SHP77 (cell line): Measurements from ENCODE around the gene RSL1D1.
"Not testable (repeated sequence)": the region's sequence is repeated elsewhere in the genome, so short reads cannot be mapped to it uniquely, and the experiment has no call there.

Experiments used
- DNase-seq, 2 experiments: peaks; one replicate each; lab custom pipeline; 2025; lab: John Stamatoyannopoulos, UW

The RSL1D1 gene

GRCh38 chr16:11797166-11797956 lies 54.0 kb downstream of the RSL1D1 start, which contains the start of gene ZC3H7A:
TSS of gene ZC3H7A (minus strand) at chr16:11797258. CDS start at chr16:11782354, 14,904 bp downstream.
- DNase-seq, result peak; percentile 92 to 97

- peak in 1 of 2 experiments; percentile 14 for DNase-seq
Measured at GRCh38 chr16:11796227-11797165, 54.8 kb downstream of the RSL1D1 start.

- DNase-seq, result no peak
Measured at GRCh38 chr16:11795887-11796226, 55.5 kb downstream of the RSL1D1 start.

GRCh38 chr16:11794996-11795886 lies 56.1 kb downstream of the RSL1D1 start:
- no peak for DNase-seq

GRCh38 chr16:11794447-11794846 lies 56.9 kb downstream of the RSL1D1 start:
- no peak for DNase-seq

GRCh38 chr16:11793840-11794239 lies 57.5 kb downstream of the RSL1D1 start:
- no peak for DNase-seq

GRCh38 chr16:11792410-11793241 lies 58.7 kb downstream of the RSL1D1 start:
- peak; percentile 98 to 99 for DNase-seq

- DNase-seq, result peak in 1 of 2 experiments; percentile 35
Measured at GRCh38 chr16:11791144-11791828, 60.1 kb downstream of the RSL1D1 start.

- no peak for DNase-seq
Measured at GRCh38 chr16:11788914-11789313, 62.4 kb downstream of the RSL1D1 start.

- not testable (repeated sequence) for DNase-seq
Measured at GRCh38 chr16:11784980-11785599, 66.3 kb downstream of the RSL1D1 start.

- not testable (repeated sequence) for DNase-seq
Measured at GRCh38 chr16:11784381-11784780, 67.0 kb downstream of the RSL1D1 start.

GRCh38 chr16:11784038-11784369 lies 67.3 kb downstream of the RSL1D1 start:
- DNase-seq, result no peak
